ENCODE data around the gene IDH3B.

DNA sequence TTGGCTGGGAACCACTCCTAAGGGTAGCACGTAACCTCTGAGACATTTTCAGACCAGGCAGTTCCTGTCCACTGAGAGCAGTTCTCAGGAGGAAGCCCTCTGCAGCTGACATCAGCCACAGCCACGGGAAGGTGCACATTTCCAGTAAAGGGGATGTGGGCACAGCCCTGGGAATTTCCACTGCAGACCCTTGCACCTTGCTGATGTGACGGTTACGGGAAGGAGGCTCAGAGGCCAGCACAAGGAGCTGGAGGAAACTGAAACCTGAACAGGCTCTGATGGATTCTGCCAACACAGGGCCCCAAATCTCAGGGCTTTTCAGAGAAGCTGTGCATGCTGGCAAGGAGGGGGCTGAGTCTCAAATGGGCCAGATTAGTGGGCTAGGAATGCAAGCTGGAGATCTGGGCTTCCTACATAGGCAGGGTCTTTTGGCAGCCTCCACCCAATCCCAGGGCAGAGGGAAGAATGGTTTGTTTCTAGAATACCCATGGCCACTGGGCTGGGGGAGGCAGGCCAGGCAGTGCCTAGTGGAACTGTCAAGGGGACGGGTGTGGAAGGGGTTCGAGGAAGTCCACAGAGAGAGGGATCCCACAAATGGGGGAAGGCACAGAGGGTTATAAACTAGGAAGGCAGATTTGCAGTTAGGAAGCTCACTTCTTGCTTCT is 42.8 kb upstream of the IDH3B start:
- no peak for TF ChIP-seq GATA3 (IDR thresholded peaks at IDR 0.05; ENCODE audit: low read depth, low read length)
- no peak for TF ChIP-seq GATA2 (IDR thresholded peaks at IDR 0.05; ENCODE audit: low read depth, low read length)

Data from SH-SY5Y (cell line).